ENCODE data around the gene SCAND1.
"Not testable (repeated sequence)": the region's sequence is repeated elsewhere in the genome, so short reads cannot be mapped to it uniquely, and the experiment has no call there.

Gene SCAND1

GRCh38 chr20:35954200-35954906, at the start of gene SCAND1:
SCAND1 (minus strand) TSS chr20:35954502; CDS start chr20:35954284, 218 bp downstream.
- DNase-seq (ENCODE audit: low read depth): peak; percentile 98
- peak within 1 kb of the TSS; percentile 81 for H3K4me3 ChIP-seq (ENCODE audit: low read depth, low read length)
- peak; percentile 93 for TF ChIP-seq CTCF (IDR thresholded peaks at IDR 0.05; ENCODE audit: low read depth, low read length, missing control alignments)

- DNase-seq (ENCODE audit: low read depth): no peak
- no peak for TF ChIP-seq CTCF (IDR thresholded peaks at IDR 0.05; ENCODE audit: low read depth, low read length, missing control alignments)
- H3K4me3 ChIP-seq (ENCODE audit: low read depth, low read length): no peak overlapping the region
Measured at GRCh38 chr20:36004045-36004444, 49.7 kb upstream of the SCAND1 start.

- no peak for TF ChIP-seq CTCF (IDR thresholded peaks at IDR 0.05; ENCODE audit: low read depth, low read length, missing control alignments)
- no peak for DNase-seq (ENCODE audit: low read depth)
- no peak overlapping the region for H3K4me3 ChIP-seq (ENCODE audit: low read depth, low read length)
Measured at GRCh38 chr20:36002855-36003254, 48.6 kb upstream of the SCAND1 start.

- H3K4me3 ChIP-seq (ENCODE audit: low read depth, low read length); DNase-seq (ENCODE audit: low read depth): not testable (repeated sequence)
Measured at GRCh38 chr20:36001331-36001730, 47.0 kb upstream of the SCAND1 start.

GRCh38 chr20:35996492-35996891, 42.2 kb upstream of the SCAND1 start:
- not testable (repeated sequence) for H3K4me3 ChIP-seq (ENCODE audit: low read depth, low read length); DNase-seq (ENCODE audit: low read depth)

GRCh38 chr20:35994994-35995453, 40.7 kb upstream of the SCAND1 start:
- no peak overlapping the region for H3K4me3 ChIP-seq (ENCODE audit: low read depth, low read length)
- TF ChIP-seq CTCF (IDR thresholded peaks at IDR 0.05; ENCODE audit: low read depth, low read length, missing control alignments): peak; percentile 96
- DNase-seq (ENCODE audit: low read depth): peak; percentile 43

- no peak overlapping the region for H3K4me3 ChIP-seq (ENCODE audit: low read depth, low read length)
Measured at GRCh38 chr20:35992713-35993335, 38.5 kb upstream of the SCAND1 start.

More at GRCh38 chr20:35992713-35993335, 38.5 kb upstream of the SCAND1 start:
- TF ChIP-seq CTCF (IDR thresholded peaks at IDR 0.05; ENCODE audit: low read depth, low read length, missing control alignments): peak; percentile 82
- peak; percentile 13 for DNase-seq (ENCODE audit: low read depth)

Measured in GM12864 (cell line).